GM23338 (cell line): ENCODE measurements around the gene SLC35B1. TPM values are rescaled to one million over a fixed set of nuclear protein-coding genes. Genes with fewer than 3 reads are reported as not detected.

Experiments used
- ATAC-seq: fragments of 200-7000 bp; cut with Tn5 transposase; 3 replicates; pipeline ENCODE4 v1.9.1; 2020
- DNase-seq: peaks from one replicate; pipeline ENCODE4 v3.0.0-alpha.2; 2015; ENCODE audit warnings: low spot score
- H2AFZ ChIP-seq: fragments of 200-600 bp; sonication (generic); 2 replicates; pipeline ENCODE4 v1.8.0; 2016; ENCODE audit warnings: antibody characterized with exemption, mild to moderate bottlenecking, moderate library complexity
- H3F3A ChIP-seq: fragments of 200-600 bp; sonication (generic); replicated peaks from 2 replicates; pipeline ENCODE4 v1.8.0; 2017; ENCODE audit warnings: antibody characterized with exemption, mixed run types, low read depth
- H3K27ac ChIP-seq: fragments of 200-600 bp; sonication (generic); 2 replicates; pipeline ENCODE4 v1.6.1; 2016; ENCODE audit warnings: low read depth
- H3K27me3 ChIP-seq: fragments of 200-600 bp; sonication (generic); 2 replicates; pipeline ENCODE4 v1.8.0; 2016; ENCODE audit warnings: mild to moderate bottlenecking, mixed run types, moderate library complexity; ENCODE audit not compliant: insufficient read depth
- H3K36me3 ChIP-seq: fragments of 200-600 bp; sonication (generic); 2 replicates; pipeline ENCODE4 v1.8.0; 2016; ENCODE audit warnings: mild to moderate bottlenecking; ENCODE audit not compliant: insufficient read depth
- H3K4me1 ChIP-seq: fragments of 200-600 bp; sonication (generic); 2 replicates; pipeline ENCODE4 v1.8.0; 2016; ENCODE audit warnings: mild to moderate bottlenecking, moderate library complexity; ENCODE audit not compliant: insufficient read depth
- H3K4me2 ChIP-seq: fragments of 200-600 bp; sonication (generic); 2 replicates; pipeline ENCODE4 v1.7.1; 2017; ENCODE audit warnings: mixed run types
- H3K4me3 ChIP-seq: fragments of 200-600 bp; sonication (generic); 2 replicates; pipeline ENCODE4 v1.6.1; 2016; ENCODE audit warnings: mixed run types
- H3K79me2 ChIP-seq: fragments of 200-600 bp; sonication (generic); replicated peaks from 2 replicates; pipeline ENCODE4 v1.8.0; 2017; ENCODE audit warnings: mild to moderate bottlenecking; ENCODE audit not compliant: insufficient read depth
- H3K9me2 ChIP-seq: fragments of 200-600 bp; sonication (generic); 2 replicates; pipeline ENCODE4 v1.8.0; 2017; ENCODE audit not compliant: insufficient read depth
- H4K20me1 ChIP-seq: fragments of 200-600 bp; sonication (generic); replicated peaks from 2 replicates; pipeline ENCODE4 v1.8.0; 2017; ENCODE audit warnings: mild to moderate bottlenecking; ENCODE audit not compliant: insufficient read depth
- H3K27ac Mint-ChIP-seq: 2 replicates; pipeline ENCODE4 v1.8.0; 2020; ENCODE audit warnings: inconsistent platforms, mild to moderate bottlenecking, moderate library complexity, mixed read lengths
- H3K27me3 Mint-ChIP-seq: 3 replicates; pipeline ENCODE4 v1.8.0; 2022; ENCODE audit warnings: low read depth, mild to moderate bottlenecking, moderate library complexity, mixed read lengths, inconsistent platforms; ENCODE audit not compliant: insufficient read depth, poor library complexity
- H3K36me3 Mint-ChIP-seq: 3 replicates; pipeline ENCODE4 v1.8.0; 2021; ENCODE audit warnings: low read depth, mild to moderate bottlenecking, inconsistent platforms, moderate library complexity, mixed read lengths
- H3K4me1 Mint-ChIP-seq: 3 replicates; pipeline ENCODE4 v1.8.0; 2020; ENCODE audit warnings: mild to moderate bottlenecking, inconsistent platforms, mixed read lengths
- H3K4me3 Mint-ChIP-seq: 3 replicates; pipeline ENCODE4 v1.8.0; 2021; ENCODE audit warnings: moderate library complexity, mild to moderate bottlenecking, inconsistent platforms, mixed read lengths
- H3K9me3 Mint-ChIP-seq: 3 replicates; pipeline ENCODE4 v1.8.0; 2020; ENCODE audit warnings: moderate library complexity, mild to moderate bottlenecking, inconsistent platforms, mixed read lengths
- CREB1 ChIP-seq: fragments of 250-450 bp; sonication (Bioruptor Pico); IDR thresholded peaks from 2 replicates; pipeline ENCODE4 v1.5.0; 2020; ENCODE audit warnings: low read depth, mild to moderate bottlenecking, moderate library complexity
- EZH2phosphoT487 ChIP-seq: fragments of 200-600 bp; sonication (generic); IDR thresholded peaks from one replicate; pipeline ENCODE4 v1.8.1; 2018; ENCODE audit warnings: antibody characterized with exemption; ENCODE audit not compliant: unreplicated experiment
- JUNB ChIP-seq: IDR thresholded peaks from one replicate; pipeline ENCODE4 v1.6.1; 2016; ENCODE audit warnings: antibody characterized with exemption; ENCODE audit not compliant: unreplicated experiment
- REST ChIP-seq: IDR thresholded peaks from one replicate; pipeline ENCODE4 v1.6.1; 2018; ENCODE audit warnings: antibody characterized with exemption; ENCODE audit not compliant: unreplicated experiment
- STAT1 ChIP-seq: IDR thresholded peaks from one replicate; pipeline ENCODE4 v1.6.1; 2016; ENCODE audit warnings: antibody characterized with exemption; ENCODE audit not compliant: unreplicated experiment
- ZNF114 ChIP-seq: fragments of 250-450 bp; sonication (Bioruptor Pico); IDR thresholded peaks from 2 replicates; pipeline ENCODE4 v1.5.0; 2020; ENCODE audit warnings: mild to moderate bottlenecking, moderate library complexity
- ZNF331 ChIP-seq: fragments of 250-450 bp; sonication (Bioruptor Pico); IDR thresholded peaks from 2 replicates; pipeline ENCODE4 v1.5.0; 2020; ENCODE audit warnings: low read depth, mild to moderate bottlenecking, moderate library complexity
- polyA plus RNA-seq: library from polyadenylated mRNA; unstranded; fragments of >200 nt; fragmentation: Nextera tagmentation; extraction: Ambion mirVana; gene quantifications from 2 replicates; pipeline ENCODE4 v1.2.1, GENCODE V29; 2016
- total RNA-seq: library from RNA; depleted of rRNA; stranded (reverse); fragments of >200 nt; shearing (Covaris generic); gene quantifications from 2 replicates; pipeline ENCODE4 v1.2.3, GENCODE V29; 2014
- TF ChIP-seq, protein P1 (sequence below): IDR thresholded peaks from 2 replicates; pipeline ENCODE4 v1.6.1; 2016; ENCODE audit warnings: antibody characterized with exemption

The SLC35B1 gene
- total and polyA plus RNA-seq, 2 experiments from 2014 or later, result 56.7 to 58.9 TPM

- Histone ChIP-seq H3K27me3 (no peaks in the 10 kb centered on the region), H4K20me1 (peaks cover 28% of the 10 kb centered on the region), H3F3A (no peaks in the 10 kb centered on the region), H2AFZ (no peak overlapping the region), H3K36me3 (no peaks in the 10 kb centered on the region), H3K79me2 (peaks cover 91% of the 10 kb centered on the region), H3K4me3 (no peak overlapping the region), H3K4me1 (peaks cover 10% of the 10 kb centered on the region), H3K9me2 (no peaks in the 10 kb centered on the region), H3K4me2 (no peak overlapping the region), H3K27ac (no peak overlapping the region)
- Mint-ChIP-seq H3K27ac (no peak overlapping the region), H3K36me3 (peaks cover 6% of the 10 kb centered on the region; the same call in 2 of the 3 replicates), H3K4me1 (peaks cover 27% of the 10 kb centered on the region), H3K27me3 (no peaks in the 10 kb centered on the region), H3K9me3 (no peaks in the 10 kb centered on the region), H3K4me3 (no peak overlapping the region)
- TF ChIP-seq EZH2phosphoT487, result no peak
- no peak for TF ChIP-seq REST
- no peak for TF ChIP-seq CREB1 (CRISPR knock-in tag)
- TF ChIP-seq ZNF331 (CRISPR knock-in tag), result no peak
- TF ChIP-seq ZNF114, result no peak
- TF ChIP-seq, protein P1, sequence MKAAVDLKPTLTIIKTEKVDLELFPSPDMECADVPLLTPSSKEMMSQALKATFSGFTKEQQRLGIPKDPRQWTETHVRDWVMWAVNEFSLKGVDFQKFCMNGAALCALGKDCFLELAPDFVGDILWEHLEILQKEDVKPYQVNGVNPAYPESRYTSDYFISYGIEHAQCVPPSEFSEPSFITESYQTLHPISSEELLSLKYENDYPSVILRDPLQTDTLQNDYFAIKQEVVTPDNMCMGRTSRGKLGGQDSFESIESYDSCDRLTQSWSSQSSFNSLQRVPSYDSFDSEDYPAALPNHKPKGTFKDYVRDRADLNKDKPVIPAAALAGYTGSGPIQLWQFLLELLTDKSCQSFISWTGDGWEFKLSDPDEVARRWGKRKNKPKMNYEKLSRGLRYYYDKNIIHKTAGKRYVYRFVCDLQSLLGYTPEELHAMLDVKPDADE, result no peak
- no peak for TF ChIP-seq STAT1
- no peak for TF ChIP-seq JUNB
- no peak for DNase-seq
- ATAC-seq, result no peak
Observed at GRCh38 chr17:49749730-49750129, 42.0 kb upstream of the SLC35B1 start.

DNA sequence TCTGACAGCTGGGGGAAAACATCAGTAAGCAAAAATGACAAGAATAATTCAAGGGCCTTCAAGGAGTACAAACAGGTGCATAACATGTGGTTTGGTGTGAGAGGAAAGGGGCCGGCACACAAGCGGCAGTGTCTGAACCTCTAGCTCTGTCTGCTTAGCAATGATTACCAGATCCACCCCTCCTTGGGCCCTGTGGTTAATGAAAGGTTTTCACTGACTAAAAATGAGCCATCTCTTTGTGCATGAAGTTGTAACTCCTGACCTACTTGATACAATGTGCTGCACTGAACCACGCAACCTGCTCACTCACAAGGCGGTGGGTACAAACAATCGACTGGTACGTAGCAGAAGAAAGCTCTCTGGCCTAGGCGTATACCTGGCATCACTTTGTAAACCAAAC is 41.0 kb upstream of the SLC35B1 start:
- Mint-ChIP-seq H3K9me3 (no peaks in the 10 kb centered on the region), H3K4me3 (no peak overlapping the region), H3K27me3 (no peaks in the 10 kb centered on the region), H3K4me1 (peaks cover 27% of the 10 kb centered on the region), H3K27ac (no peak overlapping the region), H3K36me3 (peaks cover 4% of the 10 kb centered on the region; the same call in 2 of the 3 replicates)
- Histone ChIP-seq H3K27me3 (no peaks in the 10 kb centered on the region), H4K20me1 (peaks cover 36% of the 10 kb centered on the region), H3K27ac (no peak overlapping the region), H2AFZ (no peak overlapping the region), H3K9me2 (no peaks in the 10 kb centered on the region), H3K4me2 (no peak overlapping the region), H3K79me2 (peaks cover 91% of the 10 kb centered on the region), H3K4me3 (no peak overlapping the region), H3K36me3 (no peaks in the 10 kb centered on the region), H3K4me1 (peaks cover 10% of the 10 kb centered on the region), H3F3A (no peaks in the 10 kb centered on the region)
- no peak for ATAC-seq
- DNase-seq, result no peak
- TF ChIP-seq JUNB (no peak), REST (no peak)
- TF ChIP-seq, protein P1, result no peak
